GM19328 (cell line): ENCODE results near the gene EPS15.

ENCODE experiments used
- ATAC-seq: cut with Tn5 transposase; IDR thresholded peaks from one replicate; pipeline ENCODE4 v1.9.1; 2021; ENCODE audit warnings: mild to moderate bottlenecking, moderate library complexity; ENCODE audit not compliant: unreplicated experiment

EPS15 gene

GRCh38 chr1:51323778-51324177 lies 195.3 kb downstream of the EPS15 start:
- no peak for ATAC-seq

DNA sequence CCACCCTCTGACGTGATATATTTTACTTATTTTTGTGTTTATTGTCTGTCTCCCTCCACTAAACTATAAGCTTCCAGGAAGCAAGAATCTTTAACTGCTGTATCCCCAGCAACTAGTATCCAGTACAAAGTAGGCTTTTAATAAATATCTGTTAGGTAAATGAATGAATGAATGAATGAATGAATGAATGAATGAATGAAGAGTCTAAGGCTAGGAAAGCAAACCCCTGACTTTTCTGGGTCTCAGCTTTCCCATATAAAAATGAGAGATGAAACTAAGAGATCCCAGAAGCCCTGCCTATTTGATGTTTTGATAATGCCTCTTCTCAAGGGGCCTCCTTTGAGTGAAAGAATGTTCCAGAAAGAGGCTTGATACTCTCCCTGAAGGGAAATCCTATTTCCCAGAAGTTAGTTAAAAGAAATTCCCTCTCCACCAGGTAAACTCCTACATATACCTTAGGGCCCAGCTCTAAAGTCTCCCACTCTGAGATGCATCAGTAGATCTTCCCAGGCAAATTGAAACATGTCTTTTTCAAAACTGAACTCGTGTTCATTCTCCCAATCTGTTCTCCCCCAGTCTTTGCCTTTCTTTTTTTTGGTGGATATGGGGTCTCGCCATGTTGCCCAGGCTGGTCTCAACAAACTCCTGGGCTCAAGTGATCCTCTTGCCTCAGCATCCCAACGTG lies 196.5 kb downstream of the EPS15 start:
- ATAC-seq, result no peak

DNA sequence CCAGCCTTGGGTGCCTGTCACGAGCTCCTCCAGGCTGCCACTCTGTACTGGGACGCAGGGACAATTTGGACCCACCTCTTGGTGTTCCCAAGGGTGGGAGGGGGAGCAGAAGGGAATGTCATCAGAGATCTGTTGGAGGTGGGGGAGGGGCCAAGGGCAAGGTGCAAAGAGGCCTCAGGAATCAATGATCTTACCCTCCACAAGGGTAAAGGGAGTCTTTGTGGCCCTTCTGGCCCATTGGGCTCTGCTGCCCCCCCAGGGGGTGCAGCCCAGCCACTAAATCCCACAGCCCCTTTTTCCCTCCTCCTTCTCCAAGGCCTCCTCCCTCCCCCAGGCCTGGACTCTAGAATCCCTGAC lies 197.2 kb downstream of the EPS15 start:
- no peak for ATAC-seq

- ATAC-seq, result no peak
These were observed 197.8 kb downstream of the EPS15 start for GRCh38 chr1:51320967-51321923.

DNA sequence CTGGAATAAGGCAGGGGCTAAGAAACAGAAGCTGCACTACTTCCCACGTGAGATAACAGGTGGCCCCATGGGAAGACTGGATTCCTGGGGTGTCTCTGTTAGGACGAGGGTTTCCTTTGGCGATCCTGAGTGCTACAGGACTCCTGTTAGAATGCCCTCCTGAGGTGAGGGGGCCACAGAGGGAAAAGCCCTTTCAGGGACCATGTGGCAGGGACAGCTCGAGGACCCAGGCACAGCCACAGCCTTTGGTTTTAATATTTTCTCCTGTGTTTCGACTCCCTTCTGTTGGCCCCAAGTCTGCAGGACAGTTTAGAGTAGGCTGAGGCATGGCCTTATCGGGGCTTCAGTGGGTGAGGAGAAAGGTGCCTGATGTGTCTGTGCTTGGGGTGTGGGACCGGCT lies 201.3 kb downstream of the EPS15 start:
- no peak for ATAC-seq

DNA sequence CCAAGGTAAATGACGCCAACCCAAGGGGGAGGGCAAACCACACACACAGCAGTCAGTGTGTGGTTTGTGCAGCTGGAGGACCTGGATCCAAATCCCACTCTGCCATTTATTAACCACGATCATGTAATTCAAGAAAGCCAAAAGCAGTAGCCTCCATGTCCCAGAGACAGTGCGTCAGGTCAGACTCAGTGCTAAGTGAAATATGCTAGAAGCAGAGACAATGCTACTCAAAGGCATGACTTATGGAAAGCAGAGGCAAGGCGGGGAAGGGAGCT lies 202.3 kb downstream of the EPS15 start:
- no peak for ATAC-seq

- ATAC-seq, result no peak
These were observed 202.8 kb downstream of the EPS15 start for GRCh38 chr1:51316113-51316845.

DNA sequence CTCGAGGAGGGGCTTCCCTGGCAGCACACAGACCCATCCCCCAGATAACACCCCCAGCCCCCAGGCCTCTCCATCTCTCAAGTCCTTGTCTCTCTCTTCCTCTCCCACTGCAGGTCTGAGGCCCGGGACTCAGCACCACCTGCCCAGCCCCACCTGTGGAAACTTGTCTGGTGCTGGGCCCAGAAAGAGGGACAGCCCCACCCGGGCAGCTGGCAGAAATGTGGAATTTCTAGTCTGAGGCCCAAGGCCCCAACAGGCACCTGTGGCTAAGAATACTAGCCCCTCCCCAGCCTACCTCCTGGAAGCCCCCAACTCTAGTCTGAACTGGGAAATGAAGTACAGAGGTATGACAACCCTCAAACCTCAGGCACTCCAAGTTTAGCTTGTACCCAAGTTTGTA lies 204.1 kb downstream of the EPS15 start:
- ATAC-seq, result no peak

GRCh38 chr1:51313961-51314777 lies 204.9 kb downstream of the EPS15 start:
- ATAC-seq, result no peak

DNA sequence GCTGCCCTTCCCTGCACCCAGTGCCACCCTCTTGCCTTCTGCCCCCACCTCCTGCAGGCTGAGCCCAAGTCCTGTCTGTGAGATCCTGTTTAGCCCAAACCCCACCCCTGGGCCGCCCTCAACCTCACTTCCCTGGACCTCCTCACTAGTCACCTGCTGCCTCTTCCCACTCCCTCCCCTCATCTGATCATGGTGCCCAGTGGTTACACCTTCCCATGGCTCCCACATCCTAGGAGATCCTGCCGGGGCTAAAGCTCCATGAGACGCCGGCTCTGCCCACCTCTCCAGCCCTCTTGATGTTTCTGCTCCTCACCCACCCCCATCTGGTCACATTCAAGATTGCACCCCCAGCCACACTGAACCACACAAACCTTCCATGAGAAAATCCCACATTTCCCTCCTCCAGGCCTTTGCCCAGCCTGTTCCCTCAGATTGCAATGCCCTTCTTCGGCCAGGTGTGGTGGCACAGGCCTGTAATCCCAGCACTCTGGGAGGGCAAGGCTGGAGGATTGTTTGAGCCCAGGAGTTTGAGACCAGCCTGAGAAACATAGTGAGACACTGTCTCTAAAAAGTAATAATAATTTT lies 205.7 kb downstream of the EPS15 start:
- ATAC-seq, result no peak

GRCh38 chr1:51312718-51313117 lies 206.3 kb downstream of the EPS15 start:
- ATAC-seq, result no peak

DNA sequence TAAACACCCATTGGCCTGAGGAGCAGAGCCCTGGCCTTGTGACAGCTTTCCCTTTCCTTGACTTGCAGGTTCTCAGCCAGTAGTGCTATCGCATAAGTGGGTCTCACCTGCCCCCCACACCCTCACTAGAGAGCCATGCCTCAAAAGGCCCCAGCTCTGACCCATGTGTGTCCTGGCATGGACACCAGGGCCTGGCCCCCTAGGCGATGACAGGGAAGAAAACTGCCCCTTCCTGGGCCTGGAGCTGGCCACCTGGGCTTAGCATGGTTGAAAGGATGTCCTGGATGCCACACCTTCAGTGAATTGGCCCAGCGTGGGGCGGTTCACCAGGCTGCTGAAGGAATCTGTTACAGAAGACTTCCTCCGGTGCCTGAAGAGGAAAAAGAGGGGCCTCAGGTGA lies 207.2 kb downstream of the EPS15 start:
- ATAC-seq, result no peak

DNA sequence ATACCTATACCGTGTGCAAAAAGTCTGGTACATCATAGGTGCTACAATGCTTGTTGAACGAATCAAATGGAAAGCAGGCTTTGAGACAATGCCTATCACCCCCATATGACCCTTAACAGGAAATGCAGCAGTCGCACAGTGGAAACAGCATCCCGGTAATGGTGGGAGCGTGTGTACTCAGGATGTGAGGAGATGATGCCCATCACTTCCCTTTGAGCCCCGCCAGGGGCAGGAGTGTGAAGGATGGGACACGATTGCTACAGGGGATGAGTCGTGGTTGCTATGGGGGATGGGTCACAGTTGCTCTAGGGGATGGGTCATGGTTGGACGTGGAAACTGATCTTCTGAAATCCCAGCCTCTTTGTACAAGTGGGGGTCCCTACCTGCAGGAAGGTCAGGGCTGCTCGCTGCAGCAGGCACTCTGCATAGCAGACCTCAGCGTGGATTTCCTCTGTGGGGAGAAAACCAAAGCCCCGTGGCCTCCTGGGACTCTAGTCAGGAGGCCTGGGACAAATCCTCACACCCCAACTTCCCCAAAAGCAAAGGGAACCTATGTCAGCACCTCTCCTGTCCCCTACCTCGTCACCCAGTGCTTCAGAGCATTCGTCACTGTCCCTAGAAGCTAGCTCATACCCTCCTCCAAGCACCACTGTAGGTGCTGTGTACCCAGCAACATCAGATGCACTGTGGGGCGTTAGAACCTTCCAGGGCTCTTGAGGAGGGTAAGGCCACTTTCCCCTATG lies 208.0 kb downstream of the EPS15 start:
- no peak for ATAC-seq

DNA sequence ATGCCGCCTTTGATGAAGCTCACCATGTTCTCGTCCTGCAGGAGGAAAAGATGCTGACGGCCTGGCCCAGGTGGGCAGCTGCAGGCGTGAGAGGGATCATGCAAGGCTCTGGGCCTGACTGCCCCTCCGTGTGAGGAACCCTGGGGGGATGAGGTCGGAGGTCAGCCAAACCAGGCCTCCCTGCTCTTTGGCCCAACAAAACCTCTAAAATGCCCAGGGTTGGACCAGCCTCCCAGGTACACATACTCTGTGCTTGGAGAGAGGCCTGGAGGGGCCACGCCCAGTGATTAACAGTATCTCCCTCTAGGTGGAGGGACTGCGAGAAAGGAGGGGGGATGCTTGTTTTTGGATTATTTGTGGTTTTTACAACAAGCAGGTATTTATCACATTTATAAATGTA lies 209.8 kb downstream of the EPS15 start:
- ATAC-seq, result no peak

GRCh38 chr1:51308636-51309035 lies 210.4 kb downstream of the EPS15 start:
- ATAC-seq, result no peak

GRCh38 chr1:51306950-51307349 lies 212.1 kb downstream of the EPS15 start:
- ATAC-seq, result no peak

DNA sequence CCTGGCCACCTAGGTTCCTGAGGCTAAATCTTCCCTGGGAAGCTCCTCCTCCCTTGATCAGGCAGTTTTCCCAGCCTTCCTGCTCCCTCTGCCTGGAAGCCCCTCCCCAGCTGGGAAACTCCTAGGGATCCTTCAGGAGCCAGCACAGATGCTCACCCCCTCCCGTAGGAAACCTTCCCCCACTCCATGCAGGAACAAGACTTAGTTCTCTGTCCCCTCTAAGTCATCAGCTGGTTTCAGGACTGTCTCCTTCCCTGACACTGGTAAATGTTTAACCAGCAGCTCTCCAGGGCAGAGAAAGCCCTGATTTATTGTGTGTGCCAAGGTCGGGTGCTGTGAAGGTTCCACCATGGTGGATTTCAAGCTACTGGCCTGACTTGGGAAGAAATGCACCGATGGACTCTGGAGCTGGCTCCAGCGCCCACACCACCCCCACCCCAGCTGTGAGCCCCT lies 213.7 kb downstream of the EPS15 start:
- ATAC-seq, result no peak

DNA sequence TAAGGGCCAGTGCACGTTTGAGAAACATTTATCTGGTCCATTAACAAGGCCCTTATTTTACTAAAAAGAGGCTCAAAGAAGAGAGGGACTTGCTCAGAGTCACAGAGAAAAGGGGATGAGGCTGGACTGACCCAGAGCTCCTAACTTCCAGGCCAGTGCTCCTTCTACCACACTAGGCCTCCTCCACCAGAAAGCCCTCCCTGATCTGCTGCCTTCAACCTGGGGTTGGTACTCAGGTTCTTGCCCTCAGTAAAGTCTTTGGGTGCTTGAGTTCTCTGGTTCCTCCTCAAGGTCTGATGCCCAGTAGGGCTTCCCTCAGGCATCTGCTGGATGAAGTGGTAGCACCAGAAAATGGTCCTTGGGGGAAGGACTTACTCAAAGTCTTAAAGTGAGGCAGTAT lies 214.7 kb downstream of the EPS15 start:
- ATAC-seq, result no peak
